ENCODE measurements around the gene ID4. TPM values are rescaled to one million over a fixed set of nuclear protein-coding genes. Genes with fewer than 3 reads are reported as not detected.

Gene ID4
- total and polyA plus RNA-seq, 2 donors (not counting 1 experiment from before 2014, with no cell fraction given): not detected

DNA sequence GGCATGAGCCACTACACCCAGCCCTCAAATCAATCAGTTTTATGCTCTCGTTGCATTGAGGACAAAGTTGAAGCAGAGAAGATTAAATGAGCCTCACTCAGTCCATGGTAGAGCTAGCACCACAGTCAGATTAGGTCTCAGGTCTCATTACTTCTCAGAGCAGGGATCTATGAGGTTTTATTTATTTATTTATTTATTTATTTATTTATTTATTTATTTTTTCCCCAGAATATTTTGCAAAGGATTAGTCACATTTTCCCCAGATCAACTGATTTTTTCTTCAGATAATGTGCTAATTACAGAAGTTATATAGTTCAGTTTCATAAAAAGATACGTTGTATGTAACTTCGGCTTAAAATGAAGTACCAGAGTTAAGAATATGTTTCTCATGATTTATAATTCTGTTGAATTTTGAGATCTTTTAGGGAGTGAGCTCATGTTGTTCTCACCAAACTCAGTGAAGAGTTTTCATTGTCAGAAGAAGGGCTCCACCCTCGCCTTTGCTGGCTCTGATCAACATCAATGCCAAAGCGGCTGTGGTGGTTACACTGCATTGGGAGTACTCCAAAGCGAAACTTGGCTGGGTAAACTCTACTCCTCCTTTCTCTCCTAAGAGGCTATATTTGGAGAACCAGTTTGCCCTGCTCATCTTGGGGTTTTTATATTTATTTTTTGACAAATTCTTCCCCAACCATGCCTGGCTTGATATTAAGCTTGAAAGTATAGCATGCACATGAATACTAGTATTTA lies 12.9 kb upstream of the ID4 start:
- H3K27me3 Mint-ChIP-seq: peaks cover 5% of the 10 kb centered on the region
- CTCF ChIA-PET: no interaction called here
- no peak for DNase-seq

DNA sequence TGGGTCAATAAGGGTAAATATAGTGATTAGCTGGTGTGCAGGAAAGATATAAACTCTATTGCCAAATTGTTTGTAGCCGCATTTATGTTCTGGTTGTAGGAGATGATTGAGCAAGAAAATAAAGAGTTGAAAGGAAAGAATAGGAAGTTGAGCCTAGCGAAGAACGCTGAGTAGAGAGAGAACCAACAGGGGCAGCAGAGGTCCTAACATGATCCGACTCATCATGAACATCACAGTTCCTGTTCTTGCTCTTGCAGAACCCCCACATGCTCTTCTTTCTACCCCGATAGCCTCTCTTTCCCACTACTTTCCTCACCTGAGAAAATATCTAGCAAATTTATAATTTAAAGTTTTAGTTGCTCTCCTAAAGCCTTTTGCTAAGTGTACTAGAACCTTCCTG lies 9.9 kb upstream of the ID4 start:
- intact Hi-C loops (cut with micrococcal nuclease): no loop called here
- no peaks in the 10 kb centered on the region for H3K4me1 Mint-ChIP-seq
- no peak overlapping the region for H3K27ac Mint-ChIP-seq
- no peak for ATAC-seq (ENCODE audit: low read depth)
- no peak overlapping the region for H2AFZ ChIP-seq (ENCODE audit: insufficient read depth, low read depth, low read length, poor library complexity, severe bottlenecking)
- H3K9me3 Mint-ChIP-seq (ENCODE audit: insufficient read depth): peaks cover 7% of the 10 kb centered on the region
- H3K27me3 Mint-ChIP-seq: peaks cover 5% of the 10 kb centered on the region
- no peaks in the 10 kb centered on the region for H3K79me2 ChIP-seq (ENCODE audit: control insufficient read depth, insufficient read depth, low read length)
- no peak overlapping the region for H3K4me3 Mint-ChIP-seq
- no peak for DNase-seq
- POLR2A ChIA-PET: no interaction called here
- no peaks in the 10 kb centered on the region for H3K27me3 ChIP-seq (replicated peaks in 1 of 4; ENCODE audit: control extremely low read depth in 1 of 4, control insufficient read depth in 3 of 4, insufficient read depth in 4 of 4, low read length in 3 of 4)
- H3K4me1 ChIP-seq (ENCODE audit: control insufficient read depth in 2 of 2, insufficient read depth in 2 of 2, low read length in 2 of 2): no peaks in the 10 kb centered on the region
- H3K36me3 ChIP-seq (replicated peaks in 1 of 2; ENCODE audit: control extremely low read depth in 1 of 2, control insufficient read depth in 1 of 2, extremely low read depth in 1 of 2, insufficient read depth in 2 of 2, low read length in 1 of 2): no peaks in the 10 kb centered on the region
- H4K20me1 ChIP-seq (ENCODE audit: control insufficient read depth, insufficient read depth, low read length, poor library complexity, severe bottlenecking): no peaks in the 10 kb centered on the region
- no peak for TF ChIP-seq EZH2 (IDR thresholded peaks at IDR 0.05; ENCODE audit: borderline replicate concordance, insufficient read depth, low read depth, low read length, poor library complexity, severe bottlenecking)
- TF ChIP-seq, protein P1, sequence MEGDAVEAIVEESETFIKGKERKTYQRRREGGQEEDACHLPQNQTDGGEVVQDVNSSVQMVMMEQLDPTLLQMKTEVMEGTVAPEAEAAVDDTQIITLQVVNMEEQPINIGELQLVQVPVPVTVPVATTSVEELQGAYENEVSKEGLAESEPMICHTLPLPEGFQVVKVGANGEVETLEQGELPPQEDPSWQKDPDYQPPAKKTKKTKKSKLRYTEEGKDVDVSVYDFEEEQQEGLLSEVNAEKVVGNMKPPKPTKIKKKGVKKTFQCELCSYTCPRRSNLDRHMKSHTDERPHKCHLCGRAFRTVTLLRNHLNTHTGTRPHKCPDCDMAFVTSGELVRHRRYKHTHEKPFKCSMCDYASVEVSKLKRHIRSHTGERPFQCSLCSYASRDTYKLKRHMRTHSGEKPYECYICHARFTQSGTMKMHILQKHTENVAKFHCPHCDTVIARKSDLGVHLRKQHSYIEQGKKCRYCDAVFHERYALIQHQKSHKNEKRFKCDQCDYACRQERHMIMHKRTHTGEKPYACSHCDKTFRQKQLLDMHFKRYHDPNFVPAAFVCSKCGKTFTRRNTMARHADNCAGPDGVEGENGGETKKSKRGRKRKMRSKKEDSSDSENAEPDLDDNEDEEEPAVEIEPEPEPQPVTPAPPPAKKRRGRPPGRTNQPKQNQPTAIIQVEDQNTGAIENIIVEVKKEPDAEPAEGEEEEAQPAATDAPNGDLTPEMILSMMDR (IDR thresholded peaks at IDR 0.05): no peak
- 100% methylated on average over 2 of the region's 5 CpGs for WGBS (ENCODE audit: insufficient coverage)
- H3K4me2 ChIP-seq (replicated peaks; ENCODE audit: low read depth, low read length, poor library complexity, severe bottlenecking): no peak overlapping the region
- no peak overlapping the region for H3K9ac ChIP-seq (ENCODE audit: low read length)
- no peak overlapping the region for H3K27ac ChIP-seq (ENCODE audit: low read length in 2 of 2)
- no peaks in the 10 kb centered on the region for H3K9me3 ChIP-seq (ENCODE audit: control extremely low read depth in 1 of 3, control insufficient read depth in 2 of 3, insufficient read depth in 1 of 3, low read length in 2 of 3)
- no peak overlapping the region for H3K4me3 ChIP-seq (ENCODE audit: control extremely low read depth in 1 of 5, extremely low read depth in 1 of 5, insufficient read depth in 1 of 5, low read depth in 2 of 5, low read length in 4 of 5)
- CTCF ChIA-PET: no interaction called here

More for the DNA sequence above, 12.9 kb upstream of the ID4 start:
- no peak for ATAC-seq (ENCODE audit: low read depth)
- POLR2A ChIA-PET: no interaction called here
- H3K27ac Mint-ChIP-seq: no peak overlapping the region
- H3K4me1 ChIP-seq (ENCODE audit: control insufficient read depth in 2 of 2, insufficient read depth in 2 of 2, low read length in 2 of 2): no peaks in the 10 kb centered on the region
- no peaks in the 10 kb centered on the region for H4K20me1 ChIP-seq (ENCODE audit: control insufficient read depth, insufficient read depth, low read length, poor library complexity, severe bottlenecking)
- H3K4me3 ChIP-seq (ENCODE audit: control extremely low read depth in 1 of 5, extremely low read depth in 1 of 5, insufficient read depth in 1 of 5, low read depth in 2 of 5, low read length in 4 of 5): no peak overlapping the region
- no peaks in the 10 kb centered on the region for H3K9me3 ChIP-seq (ENCODE audit: control extremely low read depth in 1 of 3, control insufficient read depth in 2 of 3, insufficient read depth in 1 of 3, low read length in 2 of 3)
- H3K79me2 ChIP-seq (ENCODE audit: control insufficient read depth, insufficient read depth, low read length): no peaks in the 10 kb centered on the region
- no peaks in the 10 kb centered on the region for H3K4me1 Mint-ChIP-seq
- no peak overlapping the region for H3K4me2 ChIP-seq (replicated peaks; ENCODE audit: low read depth, low read length, poor library complexity, severe bottlenecking)
- no peak overlapping the region for H3K9ac ChIP-seq (ENCODE audit: low read length)
- H2AFZ ChIP-seq (ENCODE audit: insufficient read depth, low read depth, low read length, poor library complexity, severe bottlenecking): no peak overlapping the region
- no peak for TF ChIP-seq EZH2 (IDR thresholded peaks at IDR 0.05; ENCODE audit: borderline replicate concordance, insufficient read depth, low read depth, low read length, poor library complexity, severe bottlenecking)
- TF ChIP-seq, protein P1 (IDR thresholded peaks at IDR 0.05): no peak
- 100% methylated on average over 2 of the region's 6 CpGs for WGBS (ENCODE audit: insufficient coverage)
- intact Hi-C loops (cut with micrococcal nuclease): no loop called here
- H3K4me3 Mint-ChIP-seq: no peak overlapping the region
- H3K36me3 ChIP-seq (replicated peaks in 1 of 2; ENCODE audit: control extremely low read depth in 1 of 2, control insufficient read depth in 1 of 2, extremely low read depth in 1 of 2, insufficient read depth in 2 of 2, low read length in 1 of 2): no peaks in the 10 kb centered on the region
- H3K27ac ChIP-seq (ENCODE audit: low read length in 2 of 2): no peak overlapping the region
- no peaks in the 10 kb centered on the region for H3K27me3 ChIP-seq (replicated peaks in 1 of 4; ENCODE audit: control extremely low read depth in 1 of 4, control insufficient read depth in 3 of 4, insufficient read depth in 4 of 4, low read length in 3 of 4)
- H3K9me3 Mint-ChIP-seq (ENCODE audit: insufficient read depth): peaks cover 9% of the 10 kb centered on the region

All from B cell (primary cell).